ENCODE measurements around the gene CAD. TPM values are rescaled to one million over a fixed set of nuclear protein-coding genes. Genes with fewer than 3 reads are reported as not detected.
"Not testable (repeated sequence)": the region's sequence is repeated elsewhere in the genome, so short reads cannot be mapped to it uniquely, and the experiment has no call there.

Gene CAD
- total and polyA plus RNA-seq, 2 of the 4 experiments (the other 2 are of a cell fraction), result 12.9 to 38.7 TPM

DNA sequence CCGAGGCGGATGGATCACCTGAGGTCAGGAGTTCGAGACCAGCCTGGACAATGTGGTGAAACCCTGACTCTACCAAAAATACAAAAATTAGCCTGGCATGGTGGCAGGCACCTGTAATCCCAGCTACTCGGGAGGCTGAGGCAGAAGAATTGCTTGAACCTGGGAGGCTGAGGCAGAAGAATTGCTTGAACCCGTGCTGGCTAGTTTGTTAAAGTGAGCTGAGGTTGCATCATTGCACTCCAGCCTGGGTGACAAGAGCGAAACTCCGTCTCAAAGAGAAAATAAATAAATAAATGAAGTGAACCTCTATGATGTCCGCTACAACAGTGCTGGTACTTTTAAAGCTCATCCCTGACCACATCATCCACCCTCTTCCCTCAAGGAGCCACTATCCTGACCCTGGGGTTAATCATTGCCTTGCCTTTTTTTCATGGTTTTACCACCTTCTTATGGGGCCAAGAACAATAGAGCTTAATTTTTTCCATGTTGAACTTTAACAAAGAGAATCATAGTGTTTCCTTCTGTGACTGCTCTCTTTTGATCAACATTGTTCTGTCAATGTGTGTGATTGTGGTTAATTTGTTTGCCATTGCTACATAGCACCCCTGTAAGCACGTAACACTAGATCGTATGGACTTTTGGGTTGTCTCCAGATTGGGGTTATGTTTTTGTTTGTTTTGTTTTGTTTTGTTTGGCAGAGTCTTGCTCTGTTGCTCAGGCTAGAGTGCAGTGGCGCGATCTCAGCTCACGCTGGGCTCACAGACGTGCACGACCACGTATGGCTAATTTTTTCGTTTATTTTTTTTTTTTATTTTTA lies 22.4 kb upstream of the CAD start (continued):
- no peak for TF ChIP-seq CHD1 (IDR thresholded peaks at IDR 0.05; ENCODE audit: low read depth, low read length)

GRCh38 chr2:27195799-27196198 lies 21.4 kb upstream of the CAD start:
- H4K8ac ChIP-seq (ENCODE audit: low read depth in 2 of 2, low read length in 2 of 2); H3K4me2 ChIP-seq (ENCODE audit: low read depth, low read length); H2AK9ac ChIP-seq (replicated peaks; ENCODE audit: low read depth, low read length, poor library complexity); H3K4me3 ChIP-seq (ENCODE audit: insufficient read depth, low read depth, low read length); CTCF ChIA-PET; H3K18ac ChIP-seq (ENCODE audit: low read depth, low read length); H4K20me1 ChIP-seq (ENCODE audit: insufficient read depth, low read length); H3K23ac ChIP-seq (ENCODE audit: low read depth, low read length); H2BK15ac ChIP-seq (ENCODE audit: low read depth, low read length); dilution Hi-C loops (cut with HindIII; ENCODE audit: low sequenced_read_pairs, unreplicated experiment); H3K9me3 ChIP-seq (ENCODE audit: control insufficient read depth, insufficient read depth, low read length); H3K9ac ChIP-seq (ENCODE audit: low read depth, low read length); H3K79me1 ChIP-seq (ENCODE audit: low read depth in 1 of 2, low read length in 2 of 2); H3K14ac ChIP-seq (replicated peaks; ENCODE audit: low read depth, low read length); H4K5ac ChIP-seq (ENCODE audit: low read depth, low read length); H3K9me1 ChIP-seq (ENCODE audit: insufficient read depth, low read length); H3K36me3 ChIP-seq (ENCODE audit: control insufficient read depth, insufficient read depth, low read length); H3K56ac ChIP-seq (ENCODE audit: extremely low read depth, insufficient read depth, low read length); H2BK120ac ChIP-seq (ENCODE audit: low read depth, low read length); H3K4ac ChIP-seq (ENCODE audit: low read depth, low read length); H3K4me1 ChIP-seq (ENCODE audit: control insufficient read depth, insufficient read depth, low read length); H3K27ac ChIP-seq (ENCODE audit: insufficient read depth, low read length); intact Hi-C loops (cut with micrococcal nuclease); DNase-seq; H2AFZ ChIP-seq (replicated peaks; ENCODE audit: low read length, poor library complexity); H3K27me3 ChIP-seq (ENCODE audit: control insufficient read depth, insufficient read depth, low read length); BruUV-seq (replicated peaks); H2AK5ac ChIP-seq (ENCODE audit: low read depth, low read length); H2BK20ac ChIP-seq (ENCODE audit: low read depth, low read length); H2BK5ac ChIP-seq (ENCODE audit: low read depth, low read length, poor library complexity, severe bottlenecking); H4K91ac ChIP-seq (ENCODE audit: insufficient read depth, low read depth, low read length); POLR2A ChIA-PET (ENCODE audit: unreplicated experiment); ATAC-seq (ENCODE audit: low read depth): not testable (repeated sequence)
- in situ Hi-C loops (cut with MboI; ENCODE audit: low sequenced_read_pairs), result loop anchor here (5.0 kb wide), 1 partner anchor 93 kb away; no protein-coding TSS in a partner anchor
- no CpG with 5 or more reads among the region's 3 CpGs for WGBS, 2 experiments (ENCODE audit: extremely low coverage in 2 of 2, insufficient read length in 1 of 2)

GRCh38 chr2:27198068-27198467 lies 19.1 kb upstream of the CAD start:
- H3K36me3 ChIP-seq (ENCODE audit: control insufficient read depth, insufficient read depth, low read length), result peaks cover 19% of the 10 kb centered on the region
- H4K91ac ChIP-seq (ENCODE audit: insufficient read depth, low read depth, low read length); H2BK15ac ChIP-seq (ENCODE audit: low read depth, low read length); H3K14ac ChIP-seq (replicated peaks; ENCODE audit: low read depth, low read length); H3K23ac ChIP-seq (ENCODE audit: low read depth, low read length); H2AK5ac ChIP-seq (ENCODE audit: low read depth, low read length); H3K9me1 ChIP-seq (ENCODE audit: insufficient read depth, low read length); H3K4me2 ChIP-seq (ENCODE audit: low read depth, low read length); CTCF ChIA-PET; H2BK5ac ChIP-seq (ENCODE audit: low read depth, low read length, poor library complexity, severe bottlenecking); dilution Hi-C loops (cut with HindIII; ENCODE audit: low sequenced_read_pairs, unreplicated experiment); H3K27ac ChIP-seq (ENCODE audit: insufficient read depth, low read length); DNase-seq; H3K56ac ChIP-seq (ENCODE audit: extremely low read depth, insufficient read depth, low read length); ATAC-seq (ENCODE audit: low read depth); H3K27me3 ChIP-seq (ENCODE audit: control insufficient read depth, insufficient read depth, low read length); H3K4ac ChIP-seq (ENCODE audit: low read depth, low read length); H3K4me3 ChIP-seq (ENCODE audit: insufficient read depth, low read depth, low read length); H2BK120ac ChIP-seq (ENCODE audit: low read depth, low read length); H2AK9ac ChIP-seq (replicated peaks; ENCODE audit: low read depth, low read length, poor library complexity); H4K8ac ChIP-seq (ENCODE audit: low read depth in 2 of 2, low read length in 2 of 2); H4K20me1 ChIP-seq (ENCODE audit: insufficient read depth, low read length); H3K18ac ChIP-seq (ENCODE audit: low read depth, low read length); intact Hi-C loops (cut with micrococcal nuclease); BruUV-seq (replicated peaks); H3K4me1 ChIP-seq (ENCODE audit: control insufficient read depth, insufficient read depth, low read length); H4K5ac ChIP-seq (ENCODE audit: low read depth, low read length); H3K9ac ChIP-seq (ENCODE audit: low read depth, low read length); H3K9me3 ChIP-seq (ENCODE audit: control insufficient read depth, insufficient read depth, low read length); POLR2A ChIA-PET (ENCODE audit: unreplicated experiment); H2BK20ac ChIP-seq (ENCODE audit: low read depth, low read length); H2AFZ ChIP-seq (replicated peaks; ENCODE audit: low read length, poor library complexity); H3K79me1 ChIP-seq (ENCODE audit: low read depth in 1 of 2, low read length in 2 of 2): not testable (repeated sequence)
- no CpG with 5 or more reads among the region's 3 CpGs for WGBS, 2 experiments (ENCODE audit: extremely low coverage in 2 of 2, insufficient read length in 1 of 2)
- in situ Hi-C loops (cut with MboI; ENCODE audit: low sequenced_read_pairs), result loop anchor here (5.0 kb wide), 1 partner anchor 96 kb away; no protein-coding TSS in a partner anchor

All from IMR-90 (cell line).